NOMO-1 treated with dmso at 0.1 percent for 144 hours (cell line): Measurements from ENCODE around the gene ZDHHC19.
A peak's percentile ranks its signal among the peaks of the same experiment; 100 is the strongest.
"Not testable (repeated sequence)": the region's sequence is repeated elsewhere in the genome, so short reads cannot be mapped to it uniquely, and the experiment has no call there.

ENCODE experiments used
- DNase-seq: peaks from one replicate; lab custom pipeline; 2025; ENCODE audit not compliant: unreplicated experiment; lab: John Stamatoyannopoulos, UW

ZDHHC19 gene, protein sequence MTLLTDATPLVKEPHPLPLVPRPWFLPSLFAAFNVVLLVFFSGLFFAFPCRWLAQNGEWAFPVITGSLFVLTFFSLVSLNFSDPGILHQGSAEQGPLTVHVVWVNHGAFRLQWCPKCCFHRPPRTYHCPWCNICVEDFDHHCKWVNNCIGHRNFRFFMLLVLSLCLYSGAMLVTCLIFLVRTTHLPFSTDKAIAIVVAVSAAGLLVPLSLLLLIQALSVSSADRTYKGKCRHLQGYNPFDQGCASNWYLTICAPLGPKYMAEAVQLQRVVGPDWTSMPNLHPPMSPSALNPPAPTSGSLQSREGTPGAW

DNA sequence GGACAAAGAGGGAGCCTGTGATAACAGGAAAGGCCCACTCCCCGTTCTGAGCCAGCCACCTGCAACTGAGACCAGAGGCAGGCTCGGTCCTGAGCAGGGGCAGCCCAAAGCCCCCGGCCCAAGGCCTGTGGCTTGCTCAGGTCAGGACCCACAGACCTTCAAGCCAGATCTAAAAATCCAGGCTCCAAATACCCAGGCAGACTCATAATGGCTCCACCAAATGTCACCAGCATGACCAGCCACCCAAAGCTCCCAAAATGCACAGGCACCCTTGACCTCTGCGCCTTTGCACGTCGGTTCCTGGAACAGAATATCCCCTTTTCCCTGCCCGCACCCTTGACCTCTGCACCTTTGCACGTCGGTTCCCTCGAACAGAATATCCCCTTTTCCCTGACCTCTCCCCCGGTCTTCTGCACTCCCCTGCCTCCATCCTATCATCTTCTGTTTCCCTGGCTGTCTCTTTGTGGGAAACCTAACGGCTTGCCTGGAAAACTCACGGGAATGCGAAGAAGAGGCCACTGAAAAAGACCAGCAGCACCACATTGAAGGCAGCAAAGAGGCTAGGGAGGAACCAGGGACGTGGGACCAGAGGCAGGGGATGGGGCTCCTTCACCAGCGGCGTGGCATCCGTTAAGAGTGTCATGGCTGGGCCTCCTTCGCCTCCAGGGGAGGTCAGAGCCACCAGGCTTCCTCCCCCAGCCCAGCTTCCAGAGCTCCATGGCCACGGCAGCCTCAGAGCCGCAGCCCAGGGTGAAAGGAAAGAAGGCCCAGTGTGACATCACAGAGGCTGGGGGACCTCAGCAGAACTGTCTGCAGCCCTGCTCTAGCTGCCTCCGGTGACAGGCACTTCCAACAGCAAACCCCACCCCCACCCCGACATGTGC, at the start of gene ZDHHC19:
Gene ZDHHC19, minus strand, starts transcription at position 728 of the 884 bp plus-strand sequence. Its CDS starts 85 bp downstream, at position 643.
- DNase-seq, result no peak

- DNase-seq, result no peak
Observed at GRCh38 chr3:196260784-196261183, 49.6 kb upstream of the ZDHHC19 start.

- DNase-seq, result no peak
Observed at GRCh38 chr3:196255776-196256175, 44.6 kb upstream of the ZDHHC19 start.

DNA sequence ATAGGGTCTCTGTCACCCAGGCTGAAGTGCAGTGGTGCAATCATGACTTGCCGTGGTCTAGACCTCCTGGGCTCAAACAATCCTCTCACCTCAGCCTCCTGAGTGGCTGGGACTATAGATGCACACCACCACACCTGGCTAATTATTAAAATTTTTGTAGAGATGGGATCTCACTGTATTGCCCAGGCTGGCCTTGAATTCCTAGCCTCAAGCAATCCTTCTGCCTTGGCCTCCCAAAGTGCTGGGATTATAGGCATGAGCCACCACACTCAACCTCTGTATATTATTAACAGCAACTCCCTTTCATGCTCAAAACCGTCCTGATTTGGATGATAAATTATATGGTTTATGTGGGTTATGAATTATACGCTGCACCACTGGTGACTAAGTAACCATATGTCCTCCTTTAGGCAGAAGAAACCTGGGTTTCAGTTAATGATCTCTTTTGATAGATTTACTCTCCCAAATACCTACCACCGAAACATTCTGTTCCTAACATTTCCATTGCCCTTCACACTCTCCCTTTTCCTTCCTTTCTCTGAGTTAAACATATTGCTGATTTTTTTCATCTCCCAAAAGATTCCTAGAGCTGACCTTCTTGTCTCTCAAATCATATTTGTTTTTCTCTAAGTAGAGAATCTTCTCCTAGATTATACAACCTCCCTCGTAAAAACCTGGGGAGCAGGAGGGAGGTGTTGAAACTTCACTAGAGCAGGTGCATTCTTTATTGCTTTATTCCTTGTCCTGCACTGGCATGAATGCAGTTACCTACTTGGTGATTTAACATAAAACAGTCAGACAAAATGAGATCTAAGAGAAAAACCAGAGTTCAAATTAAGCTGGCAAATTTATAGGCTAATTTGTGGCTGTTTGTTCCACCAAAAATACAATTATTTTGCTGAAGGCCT, 43.4 kb upstream of the ZDHHC19 start:
- DNase-seq, result no peak

- DNase-seq, result no peak
Observed at GRCh38 chr3:196251918-196252317, 40.7 kb upstream of the ZDHHC19 start.

DNA sequence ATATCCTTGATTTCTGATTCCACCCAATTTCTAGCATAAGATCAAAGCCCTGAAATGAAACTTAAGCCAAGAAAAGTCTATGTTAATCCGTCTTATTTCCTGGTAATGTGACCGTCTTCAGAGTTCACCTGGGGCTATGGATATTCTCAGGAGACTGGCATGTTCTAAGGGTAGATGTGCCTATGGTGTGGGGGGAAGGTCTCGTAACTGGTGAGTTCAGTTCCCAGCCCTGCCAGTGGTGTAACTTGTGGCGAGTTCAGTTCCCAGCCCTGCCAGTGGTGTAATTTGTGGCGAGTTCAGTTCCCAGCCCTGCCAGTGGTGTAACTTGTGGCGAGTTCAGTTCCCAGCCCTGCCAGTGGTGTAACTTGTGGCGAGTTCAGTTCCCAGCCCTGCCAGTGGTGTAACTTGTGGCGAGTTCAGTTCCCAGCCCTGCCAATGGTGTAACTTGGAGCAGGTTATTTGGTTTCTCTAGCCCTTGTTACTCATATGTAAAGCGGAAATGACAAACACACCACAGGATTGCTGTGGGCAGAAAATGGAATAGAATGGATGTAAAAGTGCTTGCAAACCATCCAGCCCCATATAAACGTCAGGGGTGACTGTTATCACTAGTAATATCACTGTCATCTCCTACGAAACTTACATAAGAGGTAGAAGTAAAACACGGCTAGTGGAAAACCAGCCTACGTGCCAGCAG, 35.6 kb upstream of the ZDHHC19 start:
- DNase-seq, result peak; percentile 97

- DNase-seq, result not testable (repeated sequence)
Observed at GRCh38 chr3:196244166-196244565, 33.0 kb upstream of the ZDHHC19 start.

- no peak for DNase-seq
Observed at GRCh38 chr3:196241704-196242103, 30.5 kb upstream of the ZDHHC19 start.

DNA sequence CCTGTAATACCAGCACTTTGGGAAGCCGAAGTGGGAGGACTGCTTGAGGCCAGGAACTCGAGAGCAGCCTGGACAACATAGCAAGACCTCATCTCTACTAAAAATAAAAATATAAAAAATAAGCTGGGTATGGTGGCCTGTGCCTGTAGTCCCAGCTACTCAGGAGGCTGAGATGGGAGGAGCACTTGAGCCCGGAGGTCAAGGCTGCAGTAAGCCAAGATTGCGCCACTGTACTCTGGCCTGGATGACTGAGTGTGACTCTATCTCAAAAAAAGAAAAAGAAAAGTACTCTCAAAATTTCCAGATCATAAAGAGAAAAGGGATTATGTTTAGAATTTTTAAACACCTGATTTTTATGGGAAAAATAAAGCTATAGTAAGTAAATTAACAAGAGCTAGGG, 29.2 kb upstream of the ZDHHC19 start:
- no peak for DNase-seq

DNA sequence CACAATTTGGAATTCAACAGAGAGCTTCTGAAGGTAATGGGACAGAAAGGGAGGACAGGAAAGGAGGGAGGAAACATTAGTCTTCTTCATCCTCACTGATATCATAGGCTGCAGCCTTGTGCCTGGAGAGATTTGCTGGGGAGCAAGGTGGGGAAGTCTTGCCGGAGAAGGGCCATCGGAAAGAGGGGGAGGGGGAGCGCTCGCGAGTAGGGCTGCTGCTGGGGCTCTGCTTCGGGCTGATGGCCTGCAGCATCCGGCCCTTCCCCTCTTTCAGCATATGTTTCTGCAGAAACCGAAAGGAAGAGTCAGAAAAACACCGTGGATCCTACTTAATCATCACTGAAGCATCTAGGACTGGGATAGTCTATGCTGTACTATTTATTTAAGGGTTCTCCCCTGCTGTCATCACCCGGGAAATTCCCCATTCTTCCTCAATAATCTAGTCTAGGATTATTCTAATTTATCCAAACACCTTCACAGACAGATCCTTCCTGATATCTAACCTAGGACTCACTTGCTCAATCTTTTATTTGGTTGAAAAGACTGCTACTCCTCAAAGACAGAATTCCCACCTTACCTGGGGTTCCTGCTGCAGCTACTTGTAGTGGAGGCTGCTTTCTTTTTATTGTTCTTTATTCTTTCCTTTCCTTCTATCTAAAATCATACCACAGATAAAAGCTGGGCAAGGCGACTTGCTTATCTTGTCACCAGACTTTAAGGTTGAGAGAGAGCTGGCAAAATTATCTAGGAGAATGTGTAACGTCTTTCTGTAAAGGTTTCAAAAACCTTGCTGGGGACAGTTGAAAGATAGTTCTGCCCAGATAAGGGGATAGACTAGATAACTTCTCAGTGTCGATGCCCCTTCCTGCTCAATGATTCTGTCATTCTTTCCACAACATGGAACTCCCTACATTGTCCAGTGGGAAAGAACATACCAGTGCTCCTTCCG, 27.7 kb upstream of the ZDHHC19 start:
- no peak for DNase-seq

- DNase-seq, result no peak
Observed at GRCh38 chr3:196237203-196237602, 26.0 kb upstream of the ZDHHC19 start.

DNA sequence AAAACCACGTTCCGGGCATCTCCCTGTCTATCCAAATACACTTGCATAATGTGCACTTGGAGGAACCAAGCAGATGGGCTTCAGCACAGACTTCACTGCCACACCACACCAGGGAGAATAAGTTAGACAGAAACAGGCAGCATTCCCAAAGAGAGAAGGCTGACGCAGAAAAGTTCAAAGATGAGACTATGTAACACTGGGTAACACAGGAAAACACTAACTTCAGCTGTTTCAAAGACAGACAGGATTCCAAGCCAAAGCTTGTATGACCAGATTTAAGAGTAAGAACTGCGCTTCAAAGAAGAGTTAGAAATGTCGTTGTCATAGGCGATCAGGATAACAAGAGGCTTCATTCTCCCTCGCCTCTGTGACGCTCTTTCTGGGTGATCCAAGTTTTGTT, 25.0 kb upstream of the ZDHHC19 start:
- no peak for DNase-seq

DNA sequence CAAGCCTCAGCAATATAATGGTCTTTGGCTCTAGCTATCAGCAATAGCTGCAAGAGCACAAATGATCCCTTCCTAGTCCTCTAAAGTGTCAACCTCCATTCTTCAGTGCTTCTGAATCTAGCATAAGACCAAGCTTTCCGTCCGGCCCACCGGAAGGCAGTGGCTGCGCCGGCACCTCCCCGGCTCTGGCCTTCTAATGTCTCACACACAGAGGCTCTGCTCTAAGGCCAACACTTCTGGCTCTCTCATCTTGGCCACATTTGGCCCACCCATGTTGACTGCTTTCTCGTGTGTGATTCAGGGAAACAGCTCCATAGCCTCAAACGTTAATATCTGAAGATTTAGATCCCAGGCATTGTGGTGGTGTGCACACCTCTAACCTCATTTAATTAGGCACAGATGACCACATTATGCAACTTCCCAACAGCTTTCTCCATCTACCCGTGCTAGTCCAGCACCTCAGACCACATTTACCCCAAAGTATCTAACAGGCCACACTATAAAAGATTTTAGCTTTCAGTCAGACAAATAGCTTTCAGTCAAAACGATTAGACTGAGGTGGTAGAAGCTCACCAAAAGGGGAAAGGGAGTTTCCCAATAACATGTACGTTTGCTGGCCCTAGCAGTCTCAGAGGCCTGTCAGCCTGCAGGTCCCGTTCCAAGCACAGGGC, 24.4 kb upstream of the ZDHHC19 start:
- peak; percentile 93 for DNase-seq

GRCh38 chr3:196232882-196233251, 21.7 kb upstream of the ZDHHC19 start:
- no peak for DNase-seq

- DNase-seq, result no peak
Observed at GRCh38 chr3:196232154-196232881, 21.1 kb upstream of the ZDHHC19 start.

GRCh38 chr3:196227629-196228493, 16.7 kb upstream of the ZDHHC19 start:
- no peak for DNase-seq

- no peak for DNase-seq
Observed at GRCh38 chr3:196227121-196227561, 15.9 kb upstream of the ZDHHC19 start.
